Raji (cell line): ENCODE data around the gene OXCT1.

Experiments used
- POLR2A ChIP-seq: IDR thresholded peaks from 2 replicates; pipeline ENCODE4 v1.6.1; 2011; ENCODE audit warnings: low read depth, low read length, control low read depth; ENCODE audit not compliant: insufficient read depth

OXCT1 gene

DNA sequence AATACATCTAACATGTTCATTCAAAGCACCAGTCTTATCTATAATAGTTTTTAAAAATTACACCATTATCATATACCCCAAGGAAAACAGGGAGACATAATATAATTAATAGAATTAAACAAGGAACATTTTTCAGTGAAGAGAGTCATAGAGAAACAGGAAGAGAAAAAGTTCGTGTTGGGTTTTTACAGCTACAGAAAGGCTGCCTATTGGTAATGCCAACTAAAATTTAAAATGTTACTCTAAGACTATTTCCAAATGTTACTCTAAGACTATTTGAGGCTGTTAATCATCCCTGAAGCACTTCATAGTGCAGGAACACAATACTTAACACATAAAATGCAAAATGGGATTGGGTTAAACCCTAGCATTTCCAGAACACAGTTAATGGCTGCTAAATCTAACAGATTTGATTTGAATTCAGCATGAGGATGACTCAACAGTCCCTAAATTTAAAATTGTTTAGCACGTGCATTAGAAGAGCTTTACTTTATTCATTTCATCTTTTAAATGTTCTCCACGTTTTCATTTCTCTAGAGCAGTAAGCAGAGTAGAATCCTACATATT is 54.5 kb downstream of the OXCT1 start:
- TF ChIP-seq POLR2A = no peak

GRCh38 chr5:41815261-41815660 is 55.0 kb downstream of the OXCT1 start:
- TF ChIP-seq POLR2A = no peak

GRCh38 chr5:41812156-41812555 is 58.1 kb downstream of the OXCT1 start:
- no peak for TF ChIP-seq POLR2A

- TF ChIP-seq POLR2A = no peak
Measured at GRCh38 chr5:41809128-41809527, 61.1 kb downstream of the OXCT1 start.

DNA sequence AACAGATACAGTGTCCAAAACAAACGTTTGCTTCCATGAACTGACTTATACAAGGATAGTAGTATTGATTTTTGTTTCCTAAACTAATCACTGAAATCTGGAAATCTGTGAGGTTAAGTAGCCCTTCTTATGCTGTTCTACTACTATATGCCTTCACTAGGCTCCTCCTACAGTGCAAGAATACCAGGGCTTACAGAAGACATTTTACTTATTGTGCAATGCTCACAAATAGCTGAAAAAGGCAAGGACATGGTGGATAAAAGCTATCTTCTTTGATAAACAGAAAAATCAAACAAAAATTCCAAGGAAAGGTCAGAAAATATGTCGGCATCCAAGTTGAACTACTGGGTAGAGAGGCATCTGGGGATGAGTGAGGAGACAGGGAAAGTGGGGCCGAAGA is 61.9 kb downstream of the OXCT1 start:
- TF ChIP-seq POLR2A = no peak

DNA sequence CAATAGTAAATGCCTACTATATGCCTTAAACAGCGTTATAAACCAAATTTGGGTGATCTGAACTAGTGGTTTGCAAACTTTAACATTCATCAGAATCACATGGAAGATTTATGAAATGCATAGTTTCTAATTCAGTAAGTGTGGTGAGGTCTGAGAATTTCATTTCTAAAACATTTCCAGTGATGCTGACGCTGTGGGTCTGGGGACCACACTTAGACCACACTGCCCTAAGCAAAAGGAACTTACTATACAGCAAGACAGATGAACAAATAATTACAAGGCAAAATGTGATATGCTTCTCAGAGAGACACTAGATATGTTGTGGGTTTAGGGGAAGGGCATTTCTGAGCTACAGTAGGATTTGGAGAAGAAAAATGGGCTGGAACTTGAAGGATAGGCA is 72.6 kb downstream of the OXCT1 start:
- TF ChIP-seq POLR2A = no peak

- no peak for TF ChIP-seq POLR2A
Measured at GRCh38 chr5:41796061-41796460, 74.2 kb downstream of the OXCT1 start.

DNA sequence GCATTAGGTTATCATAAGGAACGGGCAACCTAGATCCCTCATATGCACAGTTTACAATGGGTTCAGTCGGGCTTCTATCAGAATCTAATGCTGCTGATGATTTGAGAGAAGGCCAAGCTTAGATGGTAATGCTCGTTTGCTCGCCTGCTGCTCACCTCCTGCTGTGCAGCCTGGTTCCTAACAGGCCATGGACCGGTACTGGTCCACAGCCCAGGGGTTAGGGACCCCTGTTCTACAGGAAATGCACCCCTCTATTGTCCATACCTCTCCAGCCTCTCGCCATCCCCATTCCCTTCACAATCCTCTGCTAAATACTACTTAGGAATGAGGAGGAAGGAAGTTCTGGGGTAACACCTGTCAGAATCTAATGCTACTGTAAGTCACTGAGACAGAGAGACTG is 75.1 kb downstream of the OXCT1 start:
- TF ChIP-seq POLR2A = no peak

DNA sequence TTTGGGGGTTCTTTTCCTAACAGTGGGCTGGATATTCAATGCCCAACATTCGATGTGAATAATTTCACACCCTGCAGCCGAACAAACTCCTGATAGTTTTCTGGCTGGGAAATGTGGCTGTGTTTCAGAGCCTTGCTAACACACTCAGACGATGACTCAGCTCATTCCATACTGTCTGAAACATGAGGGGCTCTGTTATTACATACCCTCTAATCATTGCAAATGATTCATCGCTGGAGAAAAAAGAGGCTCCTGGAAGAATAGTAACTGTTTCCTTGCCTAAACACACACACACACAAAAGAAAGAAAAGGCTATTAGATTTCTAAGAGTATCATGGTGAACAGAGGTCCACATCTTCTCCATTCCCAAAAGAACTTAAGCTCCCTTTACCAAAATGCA is 75.8 kb downstream of the OXCT1 start:
- no peak for TF ChIP-seq POLR2A

DNA sequence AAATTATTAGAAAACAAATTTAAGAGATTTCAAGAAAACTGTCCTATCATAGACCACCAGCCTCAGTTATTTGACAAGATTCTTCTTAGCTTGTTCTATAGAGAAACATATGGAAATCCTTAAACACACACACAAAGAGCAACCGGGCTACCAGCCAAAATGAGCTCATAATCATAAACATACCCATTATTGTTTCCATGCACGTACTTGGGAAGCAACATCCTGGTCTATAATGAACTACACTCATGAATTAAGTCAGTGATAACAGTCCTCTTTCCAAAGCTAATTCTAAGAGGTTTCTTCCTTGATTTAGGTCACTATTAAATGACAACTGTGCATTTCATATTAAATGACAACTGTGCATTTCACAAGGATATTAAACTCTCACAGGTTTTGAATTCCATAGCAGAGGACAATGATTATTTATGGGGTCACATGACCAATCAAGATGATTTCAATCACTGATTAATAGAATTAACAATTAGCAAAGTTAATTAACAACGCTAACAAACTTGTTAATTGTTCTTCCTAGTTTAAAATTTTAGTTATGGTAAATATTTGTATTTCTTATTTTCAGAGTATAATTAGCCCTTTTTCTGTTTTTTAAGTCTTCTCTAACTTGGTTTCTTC is 77.0 kb downstream of the OXCT1 start:
- no peak for TF ChIP-seq POLR2A

- TF ChIP-seq POLR2A = no peak
Measured at GRCh38 chr5:41790038-41790776, 80.0 kb downstream of the OXCT1 start.

GRCh38 chr5:41789434-41789833 is 80.8 kb downstream of the OXCT1 start:
- TF ChIP-seq POLR2A = no peak

GRCh38 chr5:41788941-41789368 is 81.3 kb downstream of the OXCT1 start:
- TF ChIP-seq POLR2A = no peak

DNA sequence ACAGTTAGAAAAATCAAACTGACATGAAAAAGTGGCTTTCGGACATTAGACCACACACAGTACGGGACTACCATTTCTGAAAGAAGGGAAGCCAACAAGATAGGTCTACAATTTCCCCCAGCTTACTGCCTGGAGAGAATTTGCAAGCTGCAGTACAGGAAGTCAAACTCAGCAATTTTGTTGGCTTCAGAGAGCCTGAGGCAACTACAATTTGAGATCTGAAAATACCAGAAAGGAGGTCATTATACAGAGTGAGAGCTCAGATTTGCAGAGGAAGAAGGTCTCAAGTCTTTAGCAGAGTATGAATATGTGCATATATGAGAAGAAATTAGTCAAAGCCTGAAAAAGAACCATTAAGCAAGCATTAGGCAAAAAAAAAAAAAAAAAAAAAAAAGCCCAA is 83.0 kb downstream of the OXCT1 start:
- no peak for TF ChIP-seq POLR2A

DNA sequence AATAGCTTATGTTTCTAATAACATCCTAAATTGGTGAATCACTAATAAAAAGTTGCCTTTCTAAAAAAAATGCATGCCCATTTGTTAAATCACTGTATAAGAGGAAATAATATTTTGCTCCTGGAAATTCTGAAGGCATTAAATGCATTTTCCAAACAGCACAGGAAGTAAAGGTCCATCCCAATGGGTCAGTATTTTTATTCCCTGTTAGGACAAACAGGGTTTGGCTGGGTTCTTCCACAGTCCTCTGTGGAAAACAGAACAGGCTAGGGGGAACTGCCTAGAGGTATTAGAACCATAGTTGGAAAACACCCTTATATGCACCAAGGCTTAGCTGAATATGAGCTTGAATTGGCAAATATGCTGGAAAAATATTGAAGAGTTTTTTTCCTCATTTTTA is 85.2 kb downstream of the OXCT1 start:
- TF ChIP-seq POLR2A = no peak

DNA sequence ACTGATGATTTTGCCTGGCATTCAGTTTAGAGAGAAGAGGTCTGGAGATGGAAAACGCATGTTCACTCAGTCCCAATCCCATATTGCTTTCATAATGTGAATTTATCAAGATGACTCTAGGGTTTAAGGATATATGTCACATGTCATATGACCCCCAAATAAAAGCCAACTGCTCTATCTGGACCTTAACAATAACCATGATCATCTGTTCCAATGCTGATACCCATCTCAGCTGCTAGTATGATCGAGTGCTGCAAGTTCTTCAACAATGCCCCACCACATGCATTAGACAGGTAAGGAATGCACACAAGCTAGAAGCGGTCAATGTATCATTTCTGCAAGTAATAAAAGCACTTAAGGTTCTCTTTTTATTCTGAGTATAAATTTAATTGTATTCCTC is 91.8 kb downstream of the OXCT1 start:
- no peak for TF ChIP-seq POLR2A
